Activated CD4-positive, alpha-beta T cell treated with anti-CD3 and anti-CD28 coated beads, Interleukin-2, amount 50 U/mL, for 16 hours (primary cell): ENCODE results near the gene ALK.

ENCODE experiments used
- DNase-seq: peaks from one replicate; pipeline ENCODE4 v3.0.0-alpha.2; 2020

ALK gene

DNA sequence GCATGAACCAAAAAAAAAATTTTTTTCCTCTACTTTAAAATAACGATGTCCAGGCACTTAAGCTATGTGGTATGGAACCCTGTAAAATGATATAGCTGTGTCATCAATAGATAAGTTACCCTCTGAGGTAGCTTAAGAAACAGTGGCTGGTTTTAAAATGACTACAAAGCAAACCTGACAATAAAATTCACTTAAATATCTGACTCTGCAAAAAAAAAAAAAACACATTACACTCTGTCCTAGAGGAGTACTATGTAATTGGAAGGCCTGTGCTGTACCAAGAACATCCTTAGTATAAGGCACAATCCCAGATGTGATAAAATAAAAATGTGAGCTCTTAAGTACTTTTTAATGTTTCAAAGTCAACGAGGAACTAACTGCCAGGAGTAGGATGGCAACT is 322.4 kb downstream of the ALK start:
- no peak for DNase-seq

DNA sequence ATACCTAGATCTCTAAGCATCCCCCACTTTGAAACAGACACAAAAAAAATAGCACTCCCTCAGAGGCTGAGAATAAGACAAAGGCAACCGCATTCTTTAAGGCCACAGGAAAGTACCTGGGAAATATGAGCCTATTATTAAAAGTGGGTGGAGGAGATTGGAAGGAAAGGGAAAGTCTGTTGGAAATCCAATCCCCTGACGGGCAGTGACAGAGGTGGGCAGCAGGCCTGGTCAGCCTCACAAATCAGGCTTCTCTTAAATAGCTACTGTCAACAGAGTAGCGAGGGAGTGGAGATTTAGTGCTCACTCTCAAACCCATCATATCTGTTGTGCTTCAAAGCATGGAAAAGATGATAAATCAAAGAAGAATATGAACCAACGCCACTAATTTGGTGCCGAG is 324.4 kb downstream of the ALK start:
- DNase-seq: no peak

DNA sequence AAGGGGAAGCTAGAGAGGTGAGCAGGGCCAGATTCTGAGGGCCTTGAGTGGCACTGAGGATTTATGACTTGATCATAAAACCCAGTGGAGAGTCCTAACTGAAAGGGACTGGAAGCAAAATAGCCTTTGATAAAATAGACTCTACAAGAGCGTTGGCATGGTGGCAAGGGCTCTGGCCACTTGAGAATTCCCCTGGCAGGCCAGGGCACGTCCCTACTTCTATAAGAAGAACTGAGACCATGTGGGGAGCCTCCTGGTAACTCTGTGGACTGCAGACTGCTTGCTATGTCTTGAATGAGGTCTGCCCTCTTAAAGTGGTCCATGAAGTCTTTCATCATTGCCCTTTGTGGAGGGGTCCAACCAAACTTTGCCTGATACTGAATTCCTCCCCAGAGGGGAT is 324.8 kb downstream of the ALK start:
- no peak for DNase-seq

DNA sequence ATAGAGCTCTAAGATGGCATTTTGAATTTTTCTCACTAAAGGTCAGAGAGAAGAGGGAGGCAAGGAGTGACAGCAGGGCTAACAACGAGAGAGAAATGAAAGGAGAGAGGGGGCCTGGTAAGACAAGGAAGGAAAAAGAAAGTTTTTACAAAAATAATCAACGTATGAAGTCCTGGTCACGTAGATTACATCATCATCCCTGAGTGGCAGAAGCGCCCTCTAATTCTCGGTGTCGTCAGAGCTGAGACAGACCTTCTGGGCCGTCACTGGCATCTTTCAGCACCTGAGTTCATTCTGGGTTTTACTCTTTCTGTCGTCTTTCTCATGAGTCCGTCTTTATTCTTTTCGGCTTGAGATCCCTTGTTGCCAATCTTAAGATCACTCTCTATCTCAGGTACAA is 329.8 kb downstream of the ALK start:
- DNase-seq: no peak

DNA sequence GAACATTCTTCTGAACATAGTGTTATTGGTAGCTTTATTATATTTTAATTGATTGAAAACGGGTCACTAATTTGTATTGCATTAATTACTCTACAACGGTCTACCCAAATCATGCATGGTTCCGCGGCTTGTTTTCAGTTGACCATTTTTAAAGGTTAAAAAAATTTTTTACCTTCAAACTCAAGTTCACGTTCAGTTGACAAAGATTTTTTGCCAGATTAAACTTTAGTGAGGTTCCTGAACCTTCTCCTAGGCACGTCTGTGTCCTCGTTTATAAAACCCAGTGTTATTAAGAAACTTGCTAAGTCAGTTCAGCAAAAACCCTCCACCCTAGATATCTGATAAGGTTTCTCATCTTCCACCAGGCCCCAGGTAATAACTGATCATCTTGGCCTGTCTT is 331.2 kb downstream of the ALK start:
- DNase-seq: no peak

DNA sequence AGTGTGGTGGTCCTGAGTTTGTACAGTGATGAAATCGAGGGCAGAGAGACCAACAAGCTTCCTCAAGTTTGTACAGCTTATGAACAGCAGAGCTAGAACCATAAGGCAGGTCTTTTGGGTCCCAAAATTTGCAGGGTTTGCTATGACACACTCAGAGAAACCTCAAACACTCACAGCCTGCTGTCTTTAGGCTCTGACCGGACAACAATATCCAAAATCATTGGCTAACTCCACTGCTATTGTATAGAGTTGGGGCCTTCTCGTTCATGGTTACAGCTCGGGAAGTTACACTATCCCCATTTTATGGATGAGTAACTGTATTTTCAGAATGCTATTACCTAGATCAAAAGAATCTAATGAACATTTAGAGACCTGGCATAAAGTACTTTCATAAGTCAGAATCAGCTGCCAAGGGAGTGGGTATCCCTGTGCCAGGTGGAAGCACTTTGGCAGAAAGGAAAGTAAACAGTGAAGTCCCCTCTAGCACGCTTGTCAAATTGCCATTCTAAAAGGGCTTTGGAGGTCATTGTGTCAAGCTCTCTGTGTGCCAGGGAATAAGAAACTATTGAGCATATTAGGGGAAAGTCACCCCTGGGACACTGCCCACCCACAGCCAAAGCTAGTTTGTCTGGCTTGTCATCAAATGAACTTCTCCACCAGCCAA is 331.8 kb downstream of the ALK start:
- no peak for DNase-seq

DNA sequence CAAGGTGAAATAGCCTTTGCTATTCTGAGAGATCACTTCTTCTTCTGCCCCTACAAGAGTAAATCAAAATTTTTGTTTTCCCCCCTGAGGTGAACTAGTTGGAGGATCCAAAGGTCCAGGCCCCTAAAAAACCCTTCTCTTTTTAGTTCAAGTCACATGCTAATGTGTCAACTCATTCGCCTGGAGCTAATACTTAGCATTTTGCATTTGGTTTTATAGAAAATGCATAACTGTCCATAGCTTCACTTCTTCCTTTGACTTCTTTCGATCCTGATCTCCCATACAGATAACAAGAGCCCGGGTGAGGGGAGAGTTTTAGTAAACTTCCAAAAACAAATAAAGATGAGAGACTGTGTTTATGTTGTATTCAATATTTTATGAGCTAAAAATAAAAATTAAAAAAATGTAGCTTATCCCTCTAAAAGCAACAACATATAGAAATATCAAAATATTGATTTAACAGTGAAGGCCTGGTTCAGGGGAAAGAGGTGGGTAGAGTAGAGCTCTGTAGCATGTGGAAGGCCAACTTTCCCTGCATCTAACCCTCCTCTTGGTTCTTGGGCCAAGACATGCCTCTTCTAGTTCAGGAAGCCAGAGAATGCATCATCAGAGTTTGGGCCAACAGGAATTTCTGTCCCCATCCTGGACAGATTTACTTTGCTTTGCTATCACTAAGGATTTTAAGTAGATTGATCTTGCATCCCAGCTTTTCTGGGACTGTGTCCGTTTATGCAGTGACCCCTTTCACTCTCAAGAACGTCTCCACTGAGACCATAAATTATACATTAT is 333.8 kb downstream of the ALK start:
- DNase-seq: no peak

DNA sequence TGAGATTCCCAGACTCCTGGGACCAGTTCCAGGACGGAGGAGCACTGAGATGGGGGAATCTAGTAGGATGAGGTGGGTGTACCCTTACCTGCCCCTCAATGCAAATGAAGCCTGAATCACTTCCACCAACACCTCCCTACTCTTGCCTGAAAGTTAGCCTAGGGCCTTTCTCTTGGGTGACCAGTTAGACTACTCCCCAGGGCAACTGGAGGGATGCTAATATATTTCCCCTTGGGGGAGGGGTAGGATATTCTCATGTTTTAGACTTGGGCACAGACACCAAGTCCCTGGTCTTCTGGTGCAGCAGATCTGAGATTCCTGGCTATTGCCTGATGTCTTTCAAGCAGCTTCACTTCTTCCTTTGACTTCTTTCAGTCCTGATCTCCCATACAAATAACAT is 334.5 kb downstream of the ALK start:
- no peak for DNase-seq

DNA sequence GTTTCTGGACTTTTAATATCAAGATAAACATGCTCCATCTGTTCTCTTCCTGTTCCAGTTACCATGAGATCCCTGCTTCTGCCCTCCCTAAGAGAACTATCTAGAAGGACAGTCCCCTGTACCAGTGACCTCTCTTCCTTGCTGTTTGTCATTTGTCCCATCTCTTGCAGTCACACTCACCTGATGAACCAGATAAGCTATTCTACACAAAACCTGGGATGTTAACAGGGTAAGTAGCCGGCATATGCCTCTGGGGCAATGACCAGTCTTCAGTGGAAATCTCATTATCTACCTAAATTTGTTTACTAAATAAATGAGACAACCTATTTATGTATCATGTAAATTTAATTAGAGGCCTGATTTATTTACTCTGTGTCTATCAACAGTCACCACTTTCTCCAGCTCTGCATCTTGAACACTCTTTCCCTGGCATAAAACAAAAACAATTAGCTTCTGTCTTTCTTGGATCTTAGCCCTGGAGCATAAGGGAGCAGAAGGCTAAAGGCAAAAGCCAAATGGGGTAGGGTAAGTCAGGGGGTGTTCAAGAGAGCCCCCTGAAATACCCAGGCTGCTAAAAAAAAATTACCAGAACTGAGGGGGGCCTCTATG is 337.7 kb downstream of the ALK start:
- DNase-seq: no peak

DNA sequence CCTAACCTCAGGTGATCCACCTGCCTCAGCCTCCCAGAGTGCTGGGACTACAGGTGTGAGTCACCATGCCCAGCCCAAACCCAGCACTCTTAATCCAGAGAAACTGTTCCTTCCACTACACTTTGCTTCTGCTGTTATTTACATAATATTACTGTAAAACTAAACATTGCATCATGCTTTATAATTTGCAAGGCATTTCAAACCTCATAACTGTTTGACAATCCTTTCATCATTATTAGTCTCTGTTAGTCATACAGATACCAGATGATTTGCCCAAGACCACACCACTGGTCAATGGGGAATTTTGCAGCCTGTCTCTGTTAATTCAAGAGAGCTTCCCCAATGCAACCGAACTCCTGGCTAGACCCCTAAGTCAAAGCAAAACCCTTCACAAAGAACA is 338.3 kb downstream of the ALK start:
- no peak for DNase-seq

DNA sequence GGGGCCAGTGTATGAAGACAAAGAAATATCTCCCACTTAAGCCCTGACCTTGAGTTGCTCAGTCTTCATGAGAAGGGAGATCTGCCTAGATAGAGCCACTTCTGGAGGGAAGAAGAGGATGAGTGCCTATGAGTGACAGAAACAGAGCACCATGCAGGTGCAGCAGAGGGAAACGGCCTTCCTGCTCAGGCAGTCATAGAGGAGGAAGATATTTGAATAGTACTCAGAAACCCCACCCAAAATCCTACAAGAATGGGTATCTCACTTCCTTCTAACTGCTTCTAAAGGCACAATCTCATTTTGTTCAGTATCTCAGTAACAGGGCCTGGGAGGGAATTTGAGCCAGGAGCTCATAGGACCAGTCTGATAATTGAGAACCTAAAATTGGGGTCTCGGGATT is 339.3 kb downstream of the ALK start:
- DNase-seq: no peak

DNA sequence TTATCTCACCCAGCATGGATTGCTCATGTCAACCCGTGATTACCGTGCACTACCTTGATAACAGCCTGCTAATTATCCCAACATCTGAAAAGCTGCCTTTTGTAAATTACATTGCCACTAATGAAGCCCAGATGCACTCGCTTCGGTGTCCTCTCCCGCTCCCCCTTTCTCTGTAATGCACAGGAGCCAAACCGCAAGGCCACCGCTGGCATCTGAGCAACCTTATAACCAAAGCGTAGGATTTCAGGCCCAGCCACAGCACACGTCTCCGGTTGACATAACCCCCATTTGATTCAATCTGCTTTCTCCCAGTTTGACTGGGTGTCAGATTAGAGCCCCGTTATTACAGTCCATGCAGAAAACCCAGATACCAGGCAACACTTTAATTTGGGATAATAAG is 341.2 kb downstream of the ALK start:
- DNase-seq: no peak

DNA sequence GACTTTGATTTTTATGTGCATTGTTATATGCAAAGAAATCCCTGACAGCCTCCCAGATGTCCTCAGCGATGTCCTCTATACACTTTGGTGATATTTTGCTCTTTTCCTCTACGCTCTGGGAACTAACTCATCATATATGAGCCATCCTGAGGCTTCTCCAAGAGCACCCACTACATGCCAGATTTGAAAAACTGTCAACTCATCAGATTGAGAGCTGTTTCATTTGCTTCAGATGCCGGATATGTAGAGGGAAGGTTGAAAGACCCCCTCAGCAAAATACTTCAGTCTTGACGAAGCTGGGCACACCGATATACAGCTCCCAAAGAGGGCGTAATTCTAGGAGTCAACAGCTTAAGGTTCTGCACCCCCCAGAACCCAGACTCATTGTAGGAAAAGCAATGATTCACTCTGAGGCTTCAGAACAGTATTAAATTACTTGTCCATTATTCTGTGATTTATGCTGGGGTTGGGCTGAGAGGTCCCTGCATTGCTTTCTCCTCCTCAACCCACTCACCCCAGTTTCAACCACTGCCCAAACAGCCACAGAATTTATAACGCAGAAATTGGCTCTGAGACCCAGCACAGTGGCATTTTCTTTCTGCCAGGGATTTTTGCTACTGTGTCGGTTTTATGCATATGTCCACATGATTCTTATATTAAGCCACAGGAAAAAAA is 341.8 kb downstream of the ALK start:
- no peak for DNase-seq

DNA sequence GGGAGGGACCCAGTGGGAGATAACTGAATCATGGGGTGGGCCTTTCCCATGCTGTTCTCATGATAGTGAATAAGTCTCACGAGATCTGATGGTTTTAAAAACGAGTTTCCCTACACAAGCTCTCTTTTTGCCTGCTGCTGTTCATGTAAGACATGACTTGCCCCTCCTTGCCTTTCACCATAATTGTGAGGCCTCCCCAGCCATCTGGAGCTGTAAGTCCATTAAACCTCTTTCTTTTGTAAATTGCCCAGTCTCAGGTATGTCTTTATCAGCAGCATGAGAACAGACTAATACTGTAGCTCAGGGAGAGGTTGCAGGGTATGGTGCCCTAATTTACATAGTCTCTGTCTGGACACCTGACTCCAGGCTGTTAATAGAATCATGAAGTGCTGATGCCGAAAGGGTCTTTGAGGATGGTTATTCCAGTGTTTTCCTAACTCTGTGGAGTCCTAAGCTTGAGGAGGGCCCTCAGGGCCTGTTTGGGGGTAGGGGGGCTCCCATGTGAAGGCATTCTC is 343.2 kb downstream of the ALK start:
- DNase-seq: no peak

DNA sequence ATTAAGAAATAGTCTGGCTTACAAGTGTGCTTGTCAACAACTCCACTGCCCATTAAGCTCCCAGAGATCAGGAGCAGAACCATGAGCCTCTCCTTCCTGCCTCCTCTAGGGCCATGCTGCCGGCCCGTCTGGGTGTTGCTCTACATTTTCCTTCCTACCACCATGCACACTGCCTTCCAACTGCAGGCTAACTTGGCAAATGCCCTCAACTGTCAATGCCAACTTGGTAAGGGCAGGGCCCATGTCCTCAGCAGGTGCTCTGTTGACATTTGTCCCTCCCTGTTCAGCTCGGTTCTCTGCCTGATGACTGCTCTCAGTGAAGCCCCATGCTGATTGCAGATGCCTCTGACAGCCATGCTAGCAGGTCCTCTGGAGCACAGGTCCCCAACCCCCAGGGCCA is 345.2 kb downstream of the ALK start:
- no peak for DNase-seq

DNA sequence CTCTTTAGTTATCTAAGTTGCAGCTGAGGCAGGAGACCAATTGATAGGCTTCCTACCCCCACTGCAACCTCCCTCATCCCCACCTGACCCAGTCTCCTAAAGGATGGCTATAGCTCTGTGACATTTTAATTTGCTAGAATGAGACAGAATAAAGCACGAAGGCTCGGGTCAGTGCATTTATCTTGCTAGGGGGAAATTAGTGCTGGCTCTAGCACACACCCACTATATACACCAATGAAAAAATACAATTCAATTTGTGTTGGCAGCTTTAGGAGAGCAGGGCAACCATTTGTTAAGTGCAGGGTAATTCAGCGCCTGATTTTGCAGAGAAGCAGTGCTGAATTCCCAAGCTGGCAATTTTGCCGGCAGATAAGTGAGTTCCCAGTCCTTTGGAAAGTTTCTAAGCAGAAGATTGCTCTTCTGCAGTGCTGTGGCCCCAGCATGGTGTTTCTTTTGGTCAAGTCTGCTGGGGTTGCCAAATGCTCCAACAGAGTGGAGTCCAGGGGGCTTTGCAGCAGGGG is 346.0 kb downstream of the ALK start:
- no peak for DNase-seq

DNA sequence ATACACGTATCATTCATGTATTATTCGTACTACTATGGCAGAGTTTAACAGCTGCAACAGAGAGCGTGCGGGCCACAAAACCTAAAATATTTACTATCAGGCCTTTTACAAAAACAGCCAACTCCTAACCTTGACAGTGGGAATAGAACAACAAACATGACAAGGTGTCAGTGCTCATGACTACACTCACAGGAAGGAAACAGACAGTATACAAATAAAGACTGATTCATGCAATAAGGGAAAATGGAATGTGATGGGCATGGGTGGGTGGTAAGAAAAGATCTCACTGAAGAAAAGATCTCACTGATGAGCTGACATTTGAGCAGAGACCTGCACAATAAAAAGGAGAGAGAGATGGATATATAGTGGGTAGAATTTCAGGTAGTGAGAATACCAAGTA is 347.8 kb downstream of the ALK start:
- DNase-seq: no peak

DNA sequence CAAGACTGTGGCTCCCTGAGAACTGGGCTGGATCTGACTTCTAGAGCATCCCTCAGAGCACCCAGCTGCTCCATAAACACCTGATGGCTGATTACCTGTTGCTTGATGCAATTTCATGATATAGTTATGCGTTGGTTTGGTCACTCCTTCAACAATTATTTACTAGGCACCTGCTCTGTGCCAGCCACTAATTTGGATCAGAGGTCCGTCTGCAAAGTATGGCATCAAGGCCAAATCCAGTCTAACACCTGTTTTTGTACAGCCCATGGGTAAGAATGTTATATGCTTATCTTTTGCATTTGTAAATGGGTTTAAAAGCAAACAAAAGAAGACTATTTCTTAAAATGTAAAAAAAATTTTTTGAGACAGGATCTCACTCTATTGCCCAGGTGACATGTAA is 348.2 kb downstream of the ALK start:
- DNase-seq: no peak

DNA sequence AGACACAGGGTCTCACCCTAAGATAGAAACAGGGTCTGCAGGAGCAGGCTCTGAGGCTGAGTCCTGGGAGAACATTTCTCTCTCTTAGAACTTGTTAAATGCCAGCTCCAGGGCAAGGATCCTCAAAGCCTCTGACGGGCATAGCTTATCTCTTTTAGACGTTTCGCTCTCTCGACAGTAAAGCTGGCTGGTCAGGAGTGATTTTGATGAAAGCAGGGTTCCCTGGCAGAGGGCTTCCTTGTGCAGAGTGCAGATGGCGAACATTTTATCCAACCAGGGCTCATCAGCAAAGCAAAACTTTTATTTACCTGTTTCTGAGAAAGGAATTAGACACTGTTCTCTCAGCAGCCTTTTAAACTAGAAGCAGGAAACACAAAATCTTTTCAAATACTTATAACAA is 350.8 kb downstream of the ALK start:
- DNase-seq: no peak

DNA sequence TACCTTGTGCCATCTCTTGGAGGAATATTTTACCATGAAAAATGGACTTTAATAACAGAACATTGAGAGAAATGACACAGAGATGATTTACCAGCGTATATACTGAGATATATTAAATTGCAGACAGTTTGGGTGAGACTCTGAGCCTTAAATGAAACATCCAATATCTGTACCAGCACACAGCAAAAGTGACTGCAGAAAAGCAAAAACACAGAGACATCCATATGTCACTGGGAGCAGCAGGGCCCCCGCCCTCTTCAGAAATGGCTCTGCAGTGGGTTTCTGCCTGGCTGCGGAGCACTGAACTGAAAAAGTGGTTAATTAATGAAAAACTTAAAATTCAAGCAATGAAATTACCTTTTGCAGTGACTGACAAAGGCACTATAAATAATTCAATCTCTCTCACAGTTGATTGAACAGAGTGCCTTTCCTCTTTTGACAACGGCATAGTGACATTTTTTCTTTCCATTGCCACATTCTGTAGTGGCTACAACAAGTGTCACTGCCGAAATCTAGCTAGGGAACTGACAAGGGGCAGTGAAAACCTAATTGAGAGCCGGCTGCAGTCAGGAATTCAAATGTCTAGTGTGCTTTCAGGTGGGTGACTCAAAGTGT is 353.4 kb downstream of the ALK start:
- no peak for DNase-seq

DNA sequence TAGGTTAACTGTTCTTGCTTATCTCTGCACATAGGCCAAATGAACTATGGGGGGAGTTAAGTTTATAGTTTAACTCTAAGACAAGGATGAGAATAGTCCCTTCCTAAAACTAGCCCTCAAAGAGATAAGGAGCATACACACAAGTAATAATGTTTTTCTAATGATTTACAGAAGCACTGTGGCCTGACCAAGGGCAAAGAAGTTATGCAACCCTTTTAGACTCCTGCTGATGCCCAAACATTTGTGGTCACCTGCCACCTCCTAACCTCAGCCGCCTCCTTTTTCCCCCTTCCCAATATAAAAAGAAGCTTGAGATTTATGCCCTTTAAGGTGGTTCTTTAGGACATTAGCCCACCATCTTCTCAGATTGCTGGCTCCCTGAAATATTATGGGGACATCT is 357.7 kb downstream of the ALK start:
- DNase-seq: no peak

DNA sequence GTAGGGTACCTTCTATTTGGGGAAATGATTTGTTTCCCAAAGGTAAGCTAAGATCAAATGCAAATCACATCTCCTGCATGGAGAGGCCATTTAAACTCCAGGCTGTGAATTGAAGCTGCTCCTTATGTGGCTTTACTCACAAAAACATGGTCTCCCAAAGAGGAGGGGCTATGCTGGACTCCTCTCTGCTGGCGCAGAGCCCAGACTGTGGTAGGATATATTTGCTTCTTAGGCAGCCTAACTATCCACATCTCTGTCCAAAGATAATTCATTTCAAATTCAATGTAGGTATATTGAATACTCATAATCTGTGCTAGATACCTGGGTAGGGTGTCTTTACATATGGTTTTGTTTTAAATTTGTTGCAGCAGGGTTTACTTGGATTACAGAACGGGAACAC is 358.5 kb downstream of the ALK start:
- no peak for DNase-seq

DNA sequence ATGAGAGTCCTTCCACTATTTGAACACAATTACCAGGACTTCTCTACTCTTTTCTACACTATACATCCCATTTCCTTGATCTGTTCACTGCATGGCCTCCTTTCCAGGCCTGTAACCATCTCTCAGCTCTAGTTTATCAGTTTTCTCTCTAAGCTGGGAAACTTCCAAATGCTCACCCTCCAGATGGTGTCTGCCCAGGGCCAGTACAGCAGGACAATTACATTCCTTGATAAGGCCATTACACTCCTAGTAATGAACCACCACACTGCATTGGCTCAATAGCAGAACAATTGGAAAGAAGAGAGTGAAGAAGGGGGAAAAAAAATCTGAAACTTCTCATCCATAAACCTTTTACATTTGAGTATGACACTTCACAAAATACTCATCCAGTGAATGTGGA is 359.1 kb downstream of the ALK start:
- no peak for DNase-seq
